ENCODE data around the gene RPN1. TPM values are rescaled to one million over a fixed set of nuclear protein-coding genes. Genes with fewer than 3 reads are reported as not detected.

Gene RPN1
- total and polyA plus RNA-seq, 2 donors (not counting 3 experiments of a cell fraction or from before 2014, with no cell fraction given): 250 to 266 TPM

- TF ChIP-seq FOS (IDR thresholded peaks at IDR 0.05; ENCODE audit: borderline replicate concordance, insufficient read depth, low read length) (no peak), MAX (IDR thresholded peaks at IDR 0.05; ENCODE audit: insufficient read depth, insufficient read length) (no peak), POLR2A (IDR thresholded peaks at IDR 0.05; ENCODE audit: low read depth, low read length) (no peak), EZH2 (IDR thresholded peaks at IDR 0.05; ENCODE audit: borderline replicate concordance, low read depth, low read length, severe bottlenecking) (no peak), POLR2AphosphoS5 (IDR thresholded peaks at IDR 0.05; ENCODE audit: insufficient read depth, low read depth, low read length) (no peak), MYC (IDR thresholded peaks at IDR 0.05; ENCODE audit: low read depth, low read length) (no peak), CTCF (IDR thresholded peaks at IDR 0.05; ENCODE audit: extremely low read depth in 1 of 2, insufficient read depth in 1 of 2, low read depth in 1 of 2, low read length in 2 of 2) (no peak), JUN (IDR thresholded peaks at IDR 0.05; ENCODE audit: borderline replicate concordance, insufficient read depth, insufficient read length, low read depth) (no peak), GATA2 (IDR thresholded peaks at IDR 0.05; ENCODE audit: insufficient read depth, insufficient read length, low read depth, low read length) (no peak)
- H3K9ac ChIP-seq (replicated peaks; ENCODE audit: extremely low read depth, insufficient read depth, low read length): no peak overlapping the region
- ChIA-PET CTCF (interaction anchor here (0.9 kb wide), 1 partner anchor 59 kb away, joined by 3 read pairs; no protein-coding TSS in a partner anchor), POLR2A (no interaction called here)
- peaks cover 46% of the 10 kb centered on the region for H3K79me2 ChIP-seq (ENCODE audit: control insufficient read depth, insufficient read depth, low read length)
- no peaks in the 10 kb centered on the region for H4K20me1 ChIP-seq (replicated peaks; ENCODE audit: control insufficient read depth, extremely low read depth, insufficient read depth, low read length)
- no peaks in the 10 kb centered on the region for H3K9me3 ChIP-seq (replicated peaks; ENCODE audit: control insufficient read depth, insufficient read depth, low read length)
- H3K36me3 ChIP-seq (ENCODE audit: control insufficient read depth in 2 of 2, extremely low read depth in 1 of 2, insufficient read depth in 2 of 2, low read length in 2 of 2): peaks cover 24 to 49% of the 10 kb centered on the region in 2 experiments
- no peaks in the 10 kb centered on the region for H3K27me3 ChIP-seq (ENCODE audit: control insufficient read depth in 2 of 2, insufficient read depth in 2 of 2, low read length in 2 of 2)
- H3K9me1 ChIP-seq (replicated peaks; ENCODE audit: control insufficient read depth, extremely low read depth, insufficient read depth, low read length): no peaks in the 10 kb centered on the region
- H3K27ac ChIP-seq (ENCODE audit: insufficient read depth, low read depth, low read length): no peak overlapping the region
- BruUV-seq (replicated peaks): no TSS peak
- intact Hi-C loops (cut with micrococcal nuclease) (no loop called here), dilution Hi-C loops (cut with MboI; ENCODE audit: extremely low pct_ligation_motif_present, low sequenced_read_pairs) (no loop called here)
- DNase-seq (ENCODE audit: low read depth, low spot score) (no peak), FAIRE-seq (no peak)
- no peak overlapping the region for H2AFZ ChIP-seq (ENCODE audit: low read depth, low read length)
- no peak overlapping the region for H3K4me3 ChIP-seq (replicated peaks in 1 of 3; ENCODE audit: insufficient read depth in 1 of 3, low read depth in 1 of 3, low read length in 3 of 3)
- H3K4me1 ChIP-seq (ENCODE audit: control insufficient read depth, extremely low read depth, insufficient read depth, low read length): peaks cover 60% of the 10 kb centered on the region
- no peak overlapping the region for H3K4me2 ChIP-seq (ENCODE audit: insufficient read depth, low read length)
Measured at GRCh38 chr3:128621234-128621633, 29.4 kb downstream of the RPN1 start.
